GM19238 (cell line): ENCODE data around the gene BCL2L13.

Experiments
- DNase-seq: peaks from one replicate; pipeline ENCODE4 v3.0.0; 2011; ENCODE audit warnings: low spot score; ENCODE audit not compliant: insufficient read length

The BCL2L13 gene

GRCh38 chr22:17777717-17778044 is 139.1 kb downstream of the BCL2L13 start:
- DNase-seq, result no peak

- no peak for DNase-seq
Measured at GRCh38 chr22:17778412-17778976, 139.9 kb downstream of the BCL2L13 start.

GRCh38 chr22:17779286-17780115 is 140.9 kb downstream of the BCL2L13 start:
- peak; percentile 83 for DNase-seq

- DNase-seq, result no peak
Measured at GRCh38 chr22:17780116-17780740, 141.7 kb downstream of the BCL2L13 start.
